ENCODE results near the gene SLIT3. TPM values are rescaled to one million over a fixed set of nuclear protein-coding genes. Genes with fewer than 3 reads are reported as not detected.

SLIT3 gene
- total RNA-seq, 1 experiment from 2014 or later, result not detected

GRCh38 chr5:169080448-169080911, 220.5 kb downstream of the SLIT3 start:
- H3K79me2 ChIP-seq (ENCODE audit: low read depth), result no peaks in the 10 kb centered on the region
- H3K4me3 ChIP-seq, result no peak overlapping the region
- H3K4me1 ChIP-seq (replicated peaks; ENCODE audit: insufficient read depth), result no peaks in the 10 kb centered on the region
- no peak overlapping the region for H2AFZ ChIP-seq
- H3K27me3 ChIP-seq (ENCODE audit: insufficient read depth, low read depth), result peaks cover 84% of the 10 kb centered on the region
- H4K20me1 ChIP-seq (ENCODE audit: insufficient read depth), result no peaks in the 10 kb centered on the region
- ChIA-PET POLR2A (ENCODE audit: unreplicated experiment) (no interaction called here), CTCF (no interaction called here)
- TF ChIP-seq CTCF (conservative IDR thresholded peaks at IDR 0.05), result no peak
- TF ChIP-seq EZH2 (IDR thresholded peaks at IDR 0.05; ENCODE audit: low read depth), result no peak
- intact Hi-C loops (cut with micrococcal nuclease; ENCODE audit: unreplicated experiment), result no loop called here
- no peaks in the 10 kb centered on the region for H3F3A ChIP-seq (ENCODE audit: insufficient read depth, low read depth)
- no peaks in the 10 kb centered on the region for H3K36me3 ChIP-seq (ENCODE audit: low read depth)
- BruUV-seq (replicated peaks), result no TSS peak
- no peak overlapping the region for H3K27ac ChIP-seq
- H3K4me2 ChIP-seq, result no peak overlapping the region
- no peaks in the 10 kb centered on the region for H3K9me2 ChIP-seq (ENCODE audit: insufficient read depth)
- DNase-seq, result no peak
- H3K9me3 ChIP-seq (ENCODE audit: insufficient read depth, low read depth), result no peaks in the 10 kb centered on the region

- ChIA-PET CTCF (no interaction called here), POLR2A (ENCODE audit: unreplicated experiment) (no interaction called here)
- Histone ChIP-seq H3F3A (ENCODE audit: insufficient read depth, low read depth) (no peaks in the 10 kb centered on the region), H3K9me2 (ENCODE audit: insufficient read depth) (no peaks in the 10 kb centered on the region), H4K20me1 (ENCODE audit: insufficient read depth) (no peaks in the 10 kb centered on the region), H3K27me3 (ENCODE audit: insufficient read depth, low read depth) (peaks cover 82% of the 10 kb centered on the region), H3K4me1 (replicated peaks; ENCODE audit: insufficient read depth) (no peaks in the 10 kb centered on the region), H3K4me2 (no peak overlapping the region), H2AFZ (no peak overlapping the region), H3K4me3 (no peak overlapping the region), H3K9me3 (ENCODE audit: insufficient read depth, low read depth) (no peaks in the 10 kb centered on the region), H3K27ac (no peak overlapping the region), H3K79me2 (ENCODE audit: low read depth) (no peaks in the 10 kb centered on the region), H3K36me3 (ENCODE audit: low read depth) (no peaks in the 10 kb centered on the region)
- TF ChIP-seq EZH2 (IDR thresholded peaks at IDR 0.05; ENCODE audit: low read depth), result no peak
- no peak for TF ChIP-seq CTCF (conservative IDR thresholded peaks at IDR 0.05)
- BruUV-seq (replicated peaks), result no TSS peak
- intact Hi-C loops (cut with micrococcal nuclease; ENCODE audit: unreplicated experiment), result no loop called here
- DNase-seq, result no peak
Observed at GRCh38 chr5:169079697-169080096, 221.2 kb downstream of the SLIT3 start.

- Histone ChIP-seq H3K4me1 (replicated peaks; ENCODE audit: insufficient read depth) (no peaks in the 10 kb centered on the region), H3K9me2 (ENCODE audit: insufficient read depth) (no peaks in the 10 kb centered on the region), H3K4me3 (no peak overlapping the region), H3K9me3 (ENCODE audit: insufficient read depth, low read depth) (no peaks in the 10 kb centered on the region), H3K27me3 (ENCODE audit: insufficient read depth, low read depth) (peaks cover 34% of the 10 kb centered on the region), H3K79me2 (ENCODE audit: low read depth) (no peaks in the 10 kb centered on the region), H3K27ac (no peak overlapping the region), H2AFZ (no peak overlapping the region), H3K4me2 (no peak overlapping the region), H3F3A (ENCODE audit: insufficient read depth, low read depth) (no peaks in the 10 kb centered on the region), H4K20me1 (ENCODE audit: insufficient read depth) (no peaks in the 10 kb centered on the region), H3K36me3 (ENCODE audit: low read depth) (no peaks in the 10 kb centered on the region)
- no TSS peak for BruUV-seq (replicated peaks)
- intact Hi-C loops (cut with micrococcal nuclease; ENCODE audit: unreplicated experiment), result no loop called here
- DNase-seq, result no peak
- CTCF ChIA-PET, result no interaction called here
- POLR2A ChIA-PET (ENCODE audit: unreplicated experiment), result no interaction called here
- TF ChIP-seq EZH2 (IDR thresholded peaks at IDR 0.05; ENCODE audit: low read depth) (no peak), CTCF (conservative IDR thresholded peaks at IDR 0.05) (no peak)
Observed at GRCh38 chr5:169074839-169075238, 226.1 kb downstream of the SLIT3 start.

Measured in PC-9 (cell line).